ENCODE measurements around the gene MRGPRX4.

The MRGPRX4 gene

GRCh38 chr11:18204220-18204619, 31.6 kb downstream of the MRGPRX4 start:
- Histone ChIP-seq H3K36me3 (ENCODE audit: control insufficient read depth in 2 of 2, insufficient read depth in 2 of 2, low read length in 2 of 2) (no peaks in the 10 kb centered on the region), H3K9me3 (ENCODE audit: control insufficient read depth in 2 of 2, low read length in 2 of 2) (no peaks in the 10 kb centered on the region), H3K4me1 (ENCODE audit: control insufficient read depth in 2 of 2, insufficient read depth in 2 of 2, low read length in 2 of 2) (no peaks in the 10 kb centered on the region), H3K27me3 (ENCODE audit: control insufficient read depth in 2 of 2, insufficient read depth in 2 of 2, low read length in 2 of 2) (no peaks in the 10 kb centered on the region), H3K27ac (ENCODE audit: low read depth in 2 of 2, low read length in 2 of 2) (no peak overlapping the region), H3K4me3 (ENCODE audit: low read length in 2 of 2) (no peak overlapping the region), H3K9ac (ENCODE audit: low read depth in 1 of 2, low read length in 2 of 2) (no peak overlapping the region)

GRCh38 chr11:18204771-18205170, 32.1 kb downstream of the MRGPRX4 start:
- no peaks in the 10 kb centered on the region for H3K4me1 ChIP-seq (ENCODE audit: control insufficient read depth in 2 of 2, insufficient read depth in 2 of 2, low read length in 2 of 2)
- no peak overlapping the region for H3K9ac ChIP-seq (ENCODE audit: low read depth in 1 of 2, low read length in 2 of 2)
- H3K36me3 ChIP-seq (ENCODE audit: control insufficient read depth in 2 of 2, insufficient read depth in 2 of 2, low read length in 2 of 2) = no peaks in the 10 kb centered on the region
- H3K27me3 ChIP-seq (ENCODE audit: control insufficient read depth in 2 of 2, insufficient read depth in 2 of 2, low read length in 2 of 2) = peaks cover 0 to 1% of the 10 kb centered on the region in 2 donors
- H3K4me3 ChIP-seq (ENCODE audit: low read length in 2 of 2) = no peak overlapping the region
- no peaks in the 10 kb centered on the region for H3K9me3 ChIP-seq (ENCODE audit: control insufficient read depth in 2 of 2, low read length in 2 of 2)
- H3K27ac ChIP-seq (ENCODE audit: low read depth in 2 of 2, low read length in 2 of 2) = no peak overlapping the region

DNA sequence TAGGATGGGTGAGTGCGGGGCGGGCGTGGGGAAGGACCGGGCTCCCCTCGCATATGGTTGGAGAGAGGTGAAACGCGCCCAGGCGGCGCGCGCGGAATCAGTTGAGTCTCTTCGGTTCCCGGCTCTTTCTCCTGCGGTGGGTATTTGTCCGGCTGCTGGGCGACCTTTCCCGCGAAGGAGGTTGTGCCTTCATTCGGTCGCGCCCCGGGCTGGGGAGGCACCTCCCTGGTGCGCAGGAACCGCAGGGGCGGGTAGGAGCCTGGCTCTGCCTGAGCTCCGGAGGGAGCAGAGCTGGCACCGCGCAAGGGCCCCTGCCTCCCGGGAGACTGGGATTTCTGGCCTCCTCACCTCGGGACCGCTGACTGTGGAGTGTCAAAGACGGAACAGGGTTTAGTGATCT, 36.4 kb downstream of the MRGPRX4 start:
- Histone ChIP-seq H3K27me3 (ENCODE audit: control insufficient read depth in 2 of 2, insufficient read depth in 2 of 2, low read length in 2 of 2) (peaks cover 0 to 4% of the 10 kb centered on the region in 2 donors), H3K4me1 (ENCODE audit: control insufficient read depth in 2 of 2, insufficient read depth in 2 of 2, low read length in 2 of 2) (no peaks in the 10 kb centered on the region), H3K27ac (ENCODE audit: low read depth in 2 of 2, low read length in 2 of 2) (no peak overlapping the region), H3K4me3 (ENCODE audit: low read length in 2 of 2) (no peak overlapping the region), H3K9ac (ENCODE audit: low read depth in 1 of 2, low read length in 2 of 2) (no peak overlapping the region), H3K9me3 (ENCODE audit: control insufficient read depth in 2 of 2, low read length in 2 of 2) (no peaks in the 10 kb centered on the region), H3K36me3 (ENCODE audit: control insufficient read depth in 2 of 2, insufficient read depth in 2 of 2, low read length in 2 of 2) (no peaks in the 10 kb centered on the region)

DNA sequence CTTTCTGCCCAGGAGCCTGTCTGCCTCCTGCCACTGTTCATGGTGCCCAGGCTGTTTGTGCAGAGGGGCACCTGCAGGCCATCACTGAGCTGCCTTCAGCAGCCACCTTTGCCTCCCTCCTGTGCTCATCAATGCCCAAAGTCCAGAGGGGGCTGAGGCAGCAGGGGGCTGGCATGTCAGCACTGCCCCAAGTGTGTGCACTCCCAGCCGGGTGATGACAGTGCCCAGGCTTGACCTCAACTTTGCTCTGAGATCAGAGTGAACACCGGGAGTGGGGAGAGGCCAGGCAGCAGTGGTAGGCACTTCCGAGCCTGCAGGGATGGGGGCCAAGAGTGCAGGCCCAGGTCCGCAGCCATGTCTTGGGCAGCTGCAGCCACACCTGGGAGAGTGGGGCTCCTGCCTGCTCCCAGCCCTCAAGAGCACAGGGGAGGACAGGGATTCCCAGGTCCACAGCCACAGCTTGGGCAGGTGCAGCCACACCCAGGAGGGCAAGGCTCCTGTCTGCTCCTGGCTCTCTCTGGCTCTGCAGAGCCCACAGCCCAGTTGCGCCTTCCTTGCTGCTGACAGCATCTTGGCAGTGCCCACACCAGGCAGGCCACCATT, 48.7 kb downstream of the MRGPRX4 start:
- Histone ChIP-seq H3K27me3 (ENCODE audit: control insufficient read depth in 2 of 2, insufficient read depth in 2 of 2, low read length in 2 of 2) (no peaks in the 10 kb centered on the region), H3K27ac (ENCODE audit: low read depth in 2 of 2, low read length in 2 of 2) (no peak overlapping the region), H3K4me3 (ENCODE audit: low read length in 2 of 2) (no peak overlapping the region), H3K9me3 (ENCODE audit: control insufficient read depth in 2 of 2, low read length in 2 of 2) (no peaks in the 10 kb centered on the region), H3K9ac (ENCODE audit: low read depth in 1 of 2, low read length in 2 of 2) (no peak overlapping the region), H3K4me1 (ENCODE audit: control insufficient read depth in 2 of 2, insufficient read depth in 2 of 2, low read length in 2 of 2) (no peaks in the 10 kb centered on the region), H3K36me3 (ENCODE audit: control insufficient read depth in 2 of 2, insufficient read depth in 2 of 2, low read length in 2 of 2) (no peaks in the 10 kb centered on the region)

DNA sequence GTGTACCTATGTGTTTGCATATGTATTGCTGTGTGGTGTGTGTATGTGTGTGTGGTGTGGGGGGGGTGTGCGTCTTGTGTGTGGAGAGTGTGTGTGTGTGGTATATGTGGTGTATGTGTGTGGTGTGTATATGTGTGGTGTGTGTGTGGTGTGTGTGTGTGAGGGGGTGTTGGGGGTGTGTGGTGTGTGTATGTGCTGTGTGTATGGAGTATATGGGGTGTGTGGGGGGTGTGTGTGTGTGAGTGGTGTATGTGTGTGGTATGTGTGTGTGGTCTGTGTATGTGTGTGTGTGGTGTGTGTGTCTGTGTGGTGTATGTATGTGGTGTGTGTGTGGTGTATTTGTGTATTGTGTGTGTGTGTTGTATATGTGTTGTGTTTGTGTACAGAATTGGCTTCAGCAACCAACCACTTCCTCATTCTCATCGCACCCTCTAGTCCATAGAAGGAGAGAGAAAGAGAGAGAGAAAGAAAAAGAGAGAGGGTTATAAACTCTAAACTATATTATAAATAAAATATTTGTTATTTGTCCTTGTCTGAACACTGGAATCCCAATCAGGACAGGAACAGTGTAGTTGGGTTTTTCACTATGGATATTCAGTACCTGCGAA, 50.3 kb downstream of the MRGPRX4 start:
- H3K4me1 ChIP-seq (ENCODE audit: control insufficient read depth in 2 of 2, insufficient read depth in 2 of 2, low read length in 2 of 2) = no peaks in the 10 kb centered on the region
- no peak overlapping the region for H3K9ac ChIP-seq (ENCODE audit: low read depth in 1 of 2, low read length in 2 of 2)
- no peaks in the 10 kb centered on the region for H3K27me3 ChIP-seq (ENCODE audit: control insufficient read depth in 2 of 2, insufficient read depth in 2 of 2, low read length in 2 of 2)
- no peak overlapping the region for H3K4me3 ChIP-seq (ENCODE audit: low read length in 2 of 2)
- H3K36me3 ChIP-seq (ENCODE audit: control insufficient read depth in 2 of 2, insufficient read depth in 2 of 2, low read length in 2 of 2) = no peaks in the 10 kb centered on the region
- no peak overlapping the region for H3K27ac ChIP-seq (ENCODE audit: low read depth in 2 of 2, low read length in 2 of 2)
- no peaks in the 10 kb centered on the region for H3K9me3 ChIP-seq (ENCODE audit: control insufficient read depth in 2 of 2, low read length in 2 of 2)

Measured in mucosa of rectum (tissue), 2 donors.